Endothelial cell of umbilical vein (primary cell): Measurements from ENCODE around the gene INTS2. TPM values are rescaled to one million over a fixed set of nuclear protein-coding genes. Genes with fewer than 3 reads are reported as not detected.

ENCODE experiments used
- BruUV-seq: library from RNA; stranded (reverse); fragments of 400-500 nt; replicated peaks from 2 replicates; lab custom pipeline; 2021; lab: Mats Ljungman, UMichigan
- CTCF ChIA-PET: fragments of 300-600, 350-600 bp; sonication (Branson Sonifier 250); formaldehyde crosslinking; loops from one replicate; lab custom pipeline; 2021; ENCODE audit warnings: antibody characterized with exemption, inconsistent platforms; lab: Charles Lee
- POLR2A ChIA-PET: fragments of 300-600, 350-600 bp; sonication (Branson Sonifier 250); formaldehyde crosslinking; loops from one replicate; lab custom pipeline; 2021; ENCODE audit warnings: antibody characterized with exemption, inconsistent platforms; lab: Charles Lee
- DNase-seq: peaks from one replicate; pipeline ENCODE4 v3.0.0-alpha.2; 2011; ENCODE audit warnings: low read depth, low spot score
- FAIRE-seq: peaks from 2 replicates; lab custom pipeline; 2011; peaks lifted over from hg19 to GRCh38; lab: Jason Lieb, UNC
- H2AFZ ChIP-seq: 2 replicates; pipeline ENCODE4 v1.6.0; 2012; ENCODE audit warnings: low read depth, low read length, control low read depth, inconsistent platforms
- H3K27ac ChIP-seq: 2 replicates; pipeline ENCODE4 v1.5.1; 2011; ENCODE audit warnings: low read depth, mild to moderate bottlenecking, control low read depth, low read length, moderate library complexity; ENCODE audit not compliant: insufficient read depth
- H3K27me3 ChIP-seq, 2 experiments: 2 replicates each; pipeline versions ENCODE4 v1.6.0 to v1.6.1; 2011; ENCODE audit warnings: low read length in 2 of 2, mixed read lengths in 1 of 2; ENCODE audit not compliant: control insufficient read depth in 2 of 2, insufficient read depth in 2 of 2
- H3K36me3 ChIP-seq, 2 experiments: 2 replicates in 1 of 2; 3 replicates in 1 of 2; pipeline ENCODE4 v1.5.1; 2011; ENCODE audit warnings: low read length in 2 of 2, mild to moderate bottlenecking in 1 of 2, moderate library complexity in 1 of 2; ENCODE audit not compliant: control insufficient read depth in 2 of 2, insufficient read depth in 2 of 2; ENCODE audit errors: extremely low read depth in 1 of 2
- H3K4me1 ChIP-seq: 3 replicates; pipeline ENCODE4 v1.5.1; 2011; ENCODE audit warnings: mild to moderate bottlenecking, low read length; ENCODE audit not compliant: control insufficient read depth, insufficient read depth; ENCODE audit errors: extremely low read depth
- H3K4me2 ChIP-seq: 2 replicates; pipeline ENCODE4 v1.6.1; 2011; ENCODE audit warnings: low read length, control low read depth, mixed read lengths; ENCODE audit not compliant: insufficient read depth
- H3K4me3 ChIP-seq, 3 experiments: fragments of 200-600 bp in 1 of 3; sonication (generic), shearing (Covaris generic) in 1 of 3; replicated peaks in 1 of 3; 2 replicates each; pipeline ENCODE4 v1.5.1; 2011 to 2016; ENCODE audit warnings: control low read depth in 3 of 3, low read length in 3 of 3, mild to moderate bottlenecking in 2 of 3, inconsistent platforms in 1 of 3, low read depth in 1 of 3, moderate library complexity in 1 of 3; ENCODE audit not compliant: insufficient read depth in 1 of 3
- H3K79me2 ChIP-seq: 2 replicates; pipeline ENCODE4 v1.6.0; 2012; ENCODE audit warnings: low read length, inconsistent platforms; ENCODE audit not compliant: control insufficient read depth, insufficient read depth
- H3K9ac ChIP-seq: replicated peaks from 2 replicates; pipeline ENCODE3; 2011; ENCODE audit warnings: low read length, control low read depth; ENCODE audit not compliant: insufficient read depth; ENCODE audit errors: extremely low read depth
- H3K9me1 ChIP-seq: replicated peaks from 3 replicates; pipeline ENCODE4 v1.6.0; 2011; ENCODE audit warnings: mild to moderate bottlenecking, low read length; ENCODE audit not compliant: control insufficient read depth, insufficient read depth; ENCODE audit errors: extremely low read depth
- H3K9me3 ChIP-seq: replicated peaks from 2 replicates; pipeline ENCODE4 v1.5.1; 2012; ENCODE audit warnings: low read length, inconsistent platforms; ENCODE audit not compliant: control insufficient read depth, insufficient read depth
- H4K20me1 ChIP-seq: replicated peaks from 2 replicates; pipeline ENCODE3; 2011; ENCODE audit warnings: mild to moderate bottlenecking, low read length; ENCODE audit not compliant: control insufficient read depth, insufficient read depth; ENCODE audit errors: extremely low read depth
- EZH2 ChIP-seq: IDR thresholded peaks from 2 replicates; pipeline ENCODE4 v1.6.1; 2012; ENCODE audit warnings: borderline replicate concordance, low read depth, mild to moderate bottlenecking, moderate library complexity, low read length, inconsistent platforms; ENCODE audit not compliant: severe bottlenecking
- FOS ChIP-seq: IDR thresholded peaks from 2 replicates; pipeline ENCODE4 v1.6.1; 2011; ENCODE audit warnings: mild to moderate bottlenecking, low read length, moderate library complexity, borderline replicate concordance; ENCODE audit not compliant: insufficient read depth
- GATA2 ChIP-seq: IDR thresholded peaks from 2 replicates; pipeline ENCODE4 v1.7.0; 2011; ENCODE audit warnings: low read depth, mild to moderate bottlenecking, moderate library complexity, mixed read lengths, low read length; ENCODE audit not compliant: insufficient read length, insufficient read depth
- JUN ChIP-seq: IDR thresholded peaks from 2 replicates; pipeline ENCODE4 v1.6.1; 2011; ENCODE audit warnings: borderline replicate concordance, low read depth; ENCODE audit not compliant: insufficient read length, insufficient read depth
- MYC ChIP-seq: IDR thresholded peaks from one replicate; pipeline ENCODE4 v1.6.1; 2011; ENCODE audit warnings: mild to moderate bottlenecking, low read depth, low read length
- POLR2A ChIP-seq: IDR thresholded peaks from 2 replicates; pipeline ENCODE4 v1.6.1; 2012; ENCODE audit warnings: low read depth, mild to moderate bottlenecking, control low read depth, low read length
- dilution Hi-C: fragments of 300-500 bp; cut with MboI; formaldehyde crosslinking; loops from one replicate; pipeline ENCODE4 v1.15.0; 2019; ENCODE audit warnings: low sequenced_read_pairs; ENCODE audit not compliant: extremely low pct_ligation_motif_present
- intact Hi-C: fragments of 100-400 bp; cut with micrococcal nuclease; formaldehyde crosslinking; loops from one replicate; pipeline ENCODE4 v1.10.0; 2022
- polyA plus RNA-seq, 4 experiments: library from polyadenylated mRNA; depleted of rRNA in 3 of 4; stranded (reverse) in 3 of 4; unstranded in 1 of 4; fragments of >200 nt; gene quantifications; 2 replicates each; pipeline versions ENCODE4 v1.2.1 to v1.2.3, GENCODE V29; 2011 to 2012; ENCODE audit warnings: missing spikeins in 1 of 4
- total RNA-seq: library from RNA; stranded (reverse); gene quantifications from 2 replicates; pipeline ENCODE4 v1.2.3, GENCODE V29; 2021
- TF ChIP-seq, protein P1 (sequence below): IDR thresholded peaks from 2 replicates; pipeline ENCODE4 v1.6.1; 2011; ENCODE audit not compliant: insufficient read depth, insufficient read length

INTS2 gene
- total and polyA plus RNA-seq, 2 donors (not counting 3 experiments of a cell fraction or from before 2014, with no cell fraction given), result 6.2 to 13.4 TPM

- Histone ChIP-seq H3K4me3 (no peak overlapping the region), H4K20me1 (no peaks in the 10 kb centered on the region), H3K9me1 (no peaks in the 10 kb centered on the region), H3K9ac (no peak overlapping the region), H3K27me3 (no peaks in the 10 kb centered on the region), H2AFZ (no peak overlapping the region), H3K4me2 (no peak overlapping the region), H3K36me3 (no peaks in the 10 kb centered on the region), H3K4me1 (no peaks in the 10 kb centered on the region), H3K79me2 (peaks cover 5% of the 10 kb centered on the region), H3K27ac (no peak overlapping the region), H3K9me3 (no peaks in the 10 kb centered on the region)
- no peak for FAIRE-seq
- TF ChIP-seq EZH2 (no peak), FOS (no peak)
- intact Hi-C loops (no loop called here), dilution Hi-C loops (no loop called here)
- no peak for DNase-seq
- CTCF ChIA-PET, result no interaction called here
- POLR2A ChIA-PET, result no interaction called here
- no TSS peak for BruUV-seq
These were observed 46.3 kb upstream of the INTS2 start for GRCh38 chr17:61974115-61974514.

GRCh38 chr17:61972311-61972710, 44.5 kb upstream of the INTS2 start:
- DNase-seq (no peak), FAIRE-seq (no peak)
- dilution Hi-C loops, result no loop called here
- BruUV-seq, result no TSS peak
- Histone ChIP-seq H2AFZ (no peak overlapping the region), H3K4me3 (no peak overlapping the region), H3K79me2 (peaks cover 5% of the 10 kb centered on the region), H3K27ac (no peak overlapping the region), H3K9me3 (no peaks in the 10 kb centered on the region), H3K9ac (no peak overlapping the region), H3K27me3 (no peaks in the 10 kb centered on the region), H4K20me1 (no peaks in the 10 kb centered on the region), H3K4me1 (no peaks in the 10 kb centered on the region), H3K9me1 (no peaks in the 10 kb centered on the region), H3K4me2 (no peak overlapping the region), H3K36me3 (peaks cover 2 to 5% of the 10 kb centered on the region in 2 experiments)
- TF ChIP-seq GATA2 (no peak), EZH2 (no peak), FOS (no peak), JUN (no peak), POLR2A (no peak), MYC (no peak)
- TF ChIP-seq, protein P1, sequence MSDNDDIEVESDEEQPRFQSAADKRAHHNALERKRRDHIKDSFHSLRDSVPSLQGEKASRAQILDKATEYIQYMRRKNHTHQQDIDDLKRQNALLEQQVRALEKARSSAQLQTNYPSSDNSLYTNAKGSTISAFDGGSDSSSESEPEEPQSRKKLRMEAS, result no peak
- ChIA-PET POLR2A (no interaction called here), CTCF (no interaction called here)
- intact Hi-C loops, result no loop called here
